Subcutaneous abdominal adipose tissue (tissue), 5 donors: ENCODE measurements around the gene HCN2.

ENCODE experiments used
- H3K27ac ChIP-seq: one replicate; pipeline ENCODE4 v1.7.0; 2013; ENCODE audit warnings: low read depth, mild to moderate bottlenecking, inconsistent platforms, low read length, moderate library complexity
- H3K27me3 ChIP-seq, 5 donors: one replicate each; pipeline ENCODE4 v1.7.0; 2013; ENCODE audit warnings: low read length in 5 of 5, inconsistent platforms in 1 of 5; ENCODE audit not compliant: control insufficient read depth in 5 of 5, insufficient read depth in 4 of 5
- H3K36me3 ChIP-seq, 5 donors: one replicate each; pipeline ENCODE4 v1.7.0; 2013; ENCODE audit warnings: low read length in 5 of 5; ENCODE audit not compliant: control insufficient read depth in 5 of 5, insufficient read depth in 5 of 5
- H3K4me1 ChIP-seq, 5 donors: one replicate each; pipeline ENCODE4 v1.7.0; 2013; ENCODE audit warnings: low read length in 5 of 5, mild to moderate bottlenecking in 3 of 5, moderate library complexity in 1 of 5; ENCODE audit not compliant: control insufficient read depth in 5 of 5, insufficient read depth in 5 of 5
- H3K4me3 ChIP-seq, 5 donors: one replicate each; pipeline ENCODE4 v1.7.0; 2013; ENCODE audit warnings: low read length in 5 of 5, low read depth in 1 of 5
- H3K9ac ChIP-seq, 5 donors: one replicate each; pipeline ENCODE4 v1.7.0; 2013; ENCODE audit warnings: low read length in 5 of 5, mild to moderate bottlenecking in 4 of 5, moderate library complexity in 3 of 5
- H3K9me3 ChIP-seq, 5 donors: one replicate each; pipeline ENCODE4 v1.7.0; 2013; ENCODE audit warnings: low read length in 5 of 5; ENCODE audit not compliant: control insufficient read depth in 5 of 5
- donor health status: healthy.
- donor health status: healthy.
- donor health status: healthy.
- donor health status: healthy.
- donor health status: healthy.

Gene HCN2

GRCh38 chr19:612941-613340 is 23.3 kb downstream of the HCN2 start:
- Histone ChIP-seq H3K9me3 (no peaks in the 10 kb centered on the region), H3K27me3 (peaks cover 0 to 28% (median 18%) of the 10 kb centered on the region in 5 donors), H3K36me3 (peaks cover 0 to 8% (median 7%) of the 10 kb centered on the region in 5 donors), H3K9ac (no peak overlapping the region), H3K4me3 (no peak overlapping the region), H3K27ac (no peak overlapping the region), H3K4me1 (peaks cover 0 to 28% (median 9%) of the 10 kb centered on the region in 5 donors)

- peaks cover 0 to 31% (median 21%) of the 10 kb centered on the region in 5 donors for H3K27me3 ChIP-seq
- no peaks in the 10 kb centered on the region for H3K9me3 ChIP-seq
- peaks cover 0 to 18% (median 17%) of the 10 kb centered on the region in 5 donors for H3K36me3 ChIP-seq
- peaks cover 0 to 20% (median 9%) of the 10 kb centered on the region in 5 donors for H3K4me1 ChIP-seq
- H3K9ac ChIP-seq: no peak overlapping the region
- H3K27ac ChIP-seq: no peak overlapping the region
- H3K4me3 ChIP-seq: no peak overlapping the region
Measured at GRCh38 chr19:613732-614567, 24.3 kb downstream of the HCN2 start.

GRCh38 chr19:615619-616018 is 25.9 kb downstream of the HCN2 start:
- H3K36me3 ChIP-seq: peaks cover 0 to 34% (median 33%) of the 10 kb centered on the region in 5 donors
- peaks cover 0 to 12% (median 9%) of the 10 kb centered on the region in 5 donors for H3K4me1 ChIP-seq
- no peaks in the 10 kb centered on the region for H3K9me3 ChIP-seq
- H3K9ac ChIP-seq: no peak overlapping the region
- no peak overlapping the region for H3K4me3 ChIP-seq
- H3K27me3 ChIP-seq: peaks cover 0 to 26% (median 21%) of the 10 kb centered on the region in 5 donors
- H3K27ac ChIP-seq: no peak overlapping the region

- H3K9me3 ChIP-seq: no peaks in the 10 kb centered on the region
- H3K4me1 ChIP-seq: peaks cover 0 to 7% (median 3%) of the 10 kb centered on the region in 5 donors
- H3K9ac ChIP-seq: no peak overlapping the region
- no peak overlapping the region for H3K27ac ChIP-seq
- H3K4me3 ChIP-seq: no peak overlapping the region
- H3K36me3 ChIP-seq: peaks cover 0 to 37% (median 33%) of the 10 kb centered on the region in 5 donors
- H3K27me3 ChIP-seq: peaks cover 0 to 23% (median 17%) of the 10 kb centered on the region in 5 donors
Measured at GRCh38 chr19:616062-616700, 26.5 kb downstream of the HCN2 start.

- Histone ChIP-seq H3K9ac (no peak overlapping the region), H3K27ac (no peak overlapping the region), H3K4me1 (peaks cover 0 to 3% (median 0%) of the 10 kb centered on the region in 5 donors), H3K27me3 (peaks cover 0 to 21% (median 16%) of the 10 kb centered on the region in 5 donors), H3K4me3 (no peak overlapping the region), H3K9me3 (no peaks in the 10 kb centered on the region), H3K36me3 (peaks cover 0 to 44% (median 40%) of the 10 kb centered on the region in 5 donors)
Measured at GRCh38 chr19:616747-617526, 27.3 kb downstream of the HCN2 start.

GRCh38 chr19:617551-618246 is 28.0 kb downstream of the HCN2 start:
- H3K27ac ChIP-seq: no peak overlapping the region
- H3K9me3 ChIP-seq: no peaks in the 10 kb centered on the region
- H3K27me3 ChIP-seq: peaks cover 0 to 21% (median 13%) of the 10 kb centered on the region in 5 donors
- peaks cover 0 to 52% (median 48%) of the 10 kb centered on the region in 5 donors for H3K36me3 ChIP-seq
- peaks cover 0 to 3% (median 0%) of the 10 kb centered on the region in 5 donors for H3K4me1 ChIP-seq
- no peak overlapping the region for H3K9ac ChIP-seq
- H3K4me3 ChIP-seq: no peak overlapping the region

- no peak overlapping the region for H3K4me3 ChIP-seq
- no peak overlapping the region for H3K27ac ChIP-seq
- H3K9me3 ChIP-seq: no peaks in the 10 kb centered on the region
- H3K27me3 ChIP-seq: peaks cover 0 to 17% (median 13%) of the 10 kb centered on the region in 5 donors
- H3K36me3 ChIP-seq: peaks cover 0 to 57% (median 51%) of the 10 kb centered on the region in 5 donors
- H3K9ac ChIP-seq: no peak overlapping the region
- peaks cover 0 to 3% (median 0%) of the 10 kb centered on the region in 5 donors for H3K4me1 ChIP-seq
Measured at GRCh38 chr19:618247-618619, 28.6 kb downstream of the HCN2 start.

- H3K36me3 ChIP-seq: peaks cover 0 to 63% (median 57%) of the 10 kb centered on the region in 5 donors
- peaks cover 0 to 17% (median 13%) of the 10 kb centered on the region in 5 donors for H3K27me3 ChIP-seq
- H3K4me3 ChIP-seq: no peak overlapping the region
- H3K27ac ChIP-seq: no peak overlapping the region
- H3K9me3 ChIP-seq: no peaks in the 10 kb centered on the region
- no peak overlapping the region for H3K9ac ChIP-seq
- peaks cover 0 to 3% (median 0%) of the 10 kb centered on the region in 5 donors for H3K4me1 ChIP-seq
Measured at GRCh38 chr19:618674-619285, 29.1 kb downstream of the HCN2 start.
